ENCODE data around the gene LARP1B.

GRCh38 chr4:128221586-128221985, 160.5 kb downstream of the LARP1B start:
- TF ChIP-seq SUZ12 (IDR thresholded peaks at IDR 0.05; ENCODE audit: extremely low read depth, insufficient read depth, insufficient read length) (no peak), ZNF274 (IDR thresholded peaks at IDR 0.05; ENCODE audit: low read depth, low read length) (no peak)

Measured in NT2/D1 (cell line).